ENCODE measurements around the gene DIPK1B.

DIPK1B gene

GRCh38 chr9:136739509-136739908 is 27.1 kb downstream of the DIPK1B start:
- no peak for DNase-seq (ENCODE audit: low read depth)

DNA sequence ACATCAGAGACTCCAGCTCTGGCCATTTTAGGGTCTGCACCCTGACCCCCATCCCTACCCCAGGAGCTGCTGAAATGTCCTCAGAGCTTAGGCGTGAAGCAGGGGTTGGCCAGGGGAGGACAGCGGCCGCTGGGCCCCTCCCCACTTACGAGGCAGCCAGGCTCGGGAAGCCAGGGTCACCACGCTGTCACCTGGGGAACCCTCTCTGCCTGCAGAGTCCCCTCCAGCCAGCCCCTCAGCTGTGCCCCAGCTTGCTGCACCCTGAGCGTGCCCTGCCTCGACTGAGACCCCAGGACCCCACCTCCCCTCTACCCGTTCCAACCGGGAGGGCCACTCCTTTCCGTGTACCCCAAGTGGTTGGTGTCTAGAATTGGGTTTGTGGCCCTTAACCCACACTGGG is 27.7 kb downstream of the DIPK1B start:
- DNase-seq (ENCODE audit: low read depth), result no peak

GRCh38 chr9:136740491-136740890 is 28.1 kb downstream of the DIPK1B start:
- no peak for DNase-seq (ENCODE audit: low read depth)

DNA sequence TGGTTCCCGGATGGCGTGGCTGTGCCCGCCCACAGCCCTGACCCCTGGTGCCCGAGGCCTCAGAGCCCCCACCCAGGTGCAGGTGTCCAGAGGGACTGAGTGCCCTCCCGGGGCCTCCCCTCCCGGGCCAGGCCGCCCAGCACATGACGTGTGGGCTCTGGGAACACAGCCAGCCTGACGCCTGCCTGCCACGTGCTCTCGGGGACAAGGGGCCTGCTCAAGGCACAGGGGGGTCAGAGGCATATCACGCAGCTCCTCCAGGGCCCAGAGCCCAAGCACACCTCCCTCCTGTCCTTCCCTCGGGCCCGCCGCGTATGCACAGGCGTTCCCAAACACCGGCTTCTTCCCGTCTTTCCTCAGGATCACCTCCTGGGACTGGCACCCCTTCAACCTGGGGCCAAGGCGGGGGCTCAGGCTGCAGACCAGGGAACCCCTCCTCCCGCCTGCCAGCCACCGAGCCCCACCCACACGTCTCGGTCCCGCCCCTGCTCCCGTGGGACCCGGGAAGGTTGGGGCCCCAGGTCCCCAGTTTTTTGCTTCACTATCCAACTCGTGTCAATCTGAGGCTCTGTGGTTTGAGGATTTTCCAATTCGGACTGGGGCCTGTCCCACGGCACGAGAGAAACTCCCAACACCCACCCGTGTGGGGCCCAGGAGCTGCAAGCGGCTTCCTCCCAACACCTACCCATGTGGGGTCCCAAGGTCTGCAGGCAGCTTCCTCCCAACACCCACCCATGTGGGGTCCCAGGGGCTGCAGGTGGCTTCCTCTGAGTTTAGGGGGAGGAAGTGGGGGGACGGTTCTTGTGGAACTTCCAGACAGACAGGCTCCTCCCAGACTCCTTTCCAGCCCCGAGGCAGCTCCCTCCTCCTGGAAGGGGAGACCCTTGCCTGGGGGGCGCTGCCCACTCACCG is 28.9 kb downstream of the DIPK1B start:
- no peak for DNase-seq (ENCODE audit: low read depth)

DNA sequence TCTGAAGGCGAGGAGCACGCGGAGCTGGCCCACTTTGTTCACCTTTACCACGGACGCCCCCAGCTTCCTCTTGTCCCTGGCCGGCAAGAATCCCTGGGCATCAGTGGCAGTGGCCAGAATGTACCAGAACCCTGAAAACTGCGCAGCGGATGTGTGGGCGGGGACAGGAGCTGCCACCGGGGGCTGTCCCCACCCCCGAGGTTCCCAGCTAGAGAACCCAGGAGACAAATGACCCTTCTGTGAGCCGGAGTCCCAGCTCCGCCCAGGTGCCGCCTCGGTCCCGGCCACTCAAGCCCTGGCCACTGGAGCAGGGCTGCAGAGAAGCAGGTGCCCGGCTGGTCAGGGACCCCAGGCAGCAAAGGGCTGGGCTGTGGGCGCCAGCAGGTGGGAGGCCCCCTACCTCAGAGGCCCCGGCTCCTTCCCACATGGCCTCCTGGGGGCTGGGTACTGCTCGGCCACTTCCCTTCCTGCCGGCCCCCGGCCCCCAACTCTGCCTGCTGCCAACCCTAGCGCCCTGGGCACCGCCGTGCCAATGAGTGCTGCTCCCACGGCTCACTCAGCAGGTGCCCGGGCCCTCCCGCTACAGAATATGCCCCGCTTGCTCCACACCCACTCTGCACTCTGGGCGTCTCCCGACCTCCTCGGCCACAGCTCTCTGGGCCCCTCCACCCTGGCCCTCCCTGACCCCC is 29.7 kb downstream of the DIPK1B start:
- DNase-seq (ENCODE audit: low read depth), result no peak

DNA sequence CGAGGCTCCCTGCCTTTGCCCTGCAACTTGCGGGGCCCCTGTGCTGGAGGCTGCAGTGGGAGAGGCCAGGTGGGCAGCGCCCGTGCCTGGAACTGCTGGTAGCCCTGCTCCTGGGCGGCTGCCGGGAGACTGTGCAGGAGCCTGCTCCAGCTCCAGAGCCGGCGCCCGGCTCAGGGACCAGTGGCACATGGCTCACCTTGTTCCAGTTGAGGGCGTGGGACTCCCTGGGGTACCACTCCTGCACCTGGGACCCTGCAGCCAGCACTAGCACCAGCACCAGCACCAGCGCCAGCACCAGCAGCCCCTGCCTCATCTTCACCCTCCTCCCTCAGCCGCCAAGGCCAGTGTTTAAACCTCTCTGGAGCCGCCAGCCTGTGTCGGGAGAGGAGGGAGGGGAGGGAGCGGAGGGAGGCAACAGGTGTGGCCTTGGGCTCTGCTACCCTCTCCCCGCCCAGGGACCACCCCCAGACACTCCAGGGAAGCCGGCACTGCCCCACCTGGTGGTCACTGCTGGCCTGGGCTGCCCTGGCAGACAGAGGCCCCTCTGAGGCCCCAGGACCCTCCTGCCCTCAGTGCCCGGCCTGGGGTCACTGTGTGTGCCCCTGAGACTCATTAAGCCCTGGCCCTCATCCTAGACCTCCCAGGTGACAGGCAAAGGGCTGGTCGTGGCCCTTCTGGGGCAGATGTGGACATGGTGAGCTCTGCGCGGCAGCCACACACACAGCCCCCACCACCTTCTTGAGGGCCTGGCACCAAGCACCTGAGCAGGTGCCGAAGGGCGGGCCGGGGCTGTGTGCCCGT is 30.4 kb downstream of the DIPK1B start, which contains the start of gene LCN10:
LCN10 (minus strand) TSS at position 350 of the 801 bp plus-strand sequence; CDS start at position 313, 37 bp downstream.
- DNase-seq (ENCODE audit: low read depth), result no peak

- no peak for DNase-seq (ENCODE audit: low read depth)
Observed at GRCh38 chr9:136743639-136744211, 31.4 kb downstream of the DIPK1B start.

- DNase-seq (ENCODE audit: low read depth), result no peak
Observed at GRCh38 chr9:136744773-136745172, 32.4 kb downstream of the DIPK1B start.

DNA sequence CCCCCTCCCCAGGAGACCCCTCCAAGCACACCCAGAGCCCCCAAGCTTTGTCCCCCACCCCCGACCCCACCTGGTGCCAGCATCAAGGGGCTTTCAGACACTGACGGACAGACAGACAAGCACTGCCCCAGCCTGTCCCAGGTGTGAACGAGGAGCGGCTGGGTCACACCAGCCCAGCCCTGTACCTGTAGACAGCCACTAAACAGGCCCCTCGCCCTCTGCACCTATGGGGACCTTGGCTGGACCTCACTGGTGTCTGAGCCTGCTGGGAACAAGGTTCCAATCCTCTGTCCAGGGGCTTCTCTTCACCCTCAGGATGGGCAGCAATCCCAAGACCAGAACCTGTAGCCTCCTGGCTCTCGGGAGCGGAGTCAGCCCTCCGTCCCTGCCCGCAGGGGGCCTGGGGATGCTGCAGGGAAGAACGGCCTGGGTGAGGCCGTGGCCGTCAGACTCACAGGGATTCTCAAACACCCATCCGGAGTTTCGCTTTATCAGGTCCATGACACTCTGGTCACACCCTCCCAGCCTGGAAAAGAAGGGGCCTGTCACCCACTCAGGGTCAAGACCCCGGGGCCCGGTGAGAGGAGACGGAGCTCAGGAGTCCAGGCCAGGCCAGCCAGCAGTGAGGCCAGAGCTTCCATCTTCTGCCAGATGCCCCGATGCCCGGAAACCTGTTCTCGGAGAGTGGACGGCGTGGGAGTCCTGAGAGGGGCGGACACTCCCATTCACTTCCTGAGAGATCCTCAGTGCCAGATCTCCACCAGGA is 33.2 kb downstream of the DIPK1B start:
- DNase-seq (ENCODE audit: low read depth), result no peak

DNA sequence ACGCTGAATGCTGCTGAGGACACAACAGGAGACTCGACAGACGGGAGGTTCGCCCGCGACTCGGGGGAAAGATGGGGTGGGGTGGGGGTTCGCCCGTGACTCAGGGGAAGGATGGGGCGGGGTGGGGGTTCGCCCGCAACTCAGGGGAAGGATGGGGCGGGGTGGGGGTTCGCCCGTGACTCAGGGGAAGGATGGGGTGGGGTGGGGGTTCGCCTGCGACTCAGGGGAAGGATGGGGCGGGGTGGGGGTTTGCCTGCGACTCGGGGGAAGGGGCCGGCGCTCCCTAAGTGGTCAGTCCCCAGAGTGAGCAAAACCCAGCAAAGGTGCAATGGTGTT is 33.8 kb downstream of the DIPK1B start:
- no peak for DNase-seq (ENCODE audit: low read depth)

DNA sequence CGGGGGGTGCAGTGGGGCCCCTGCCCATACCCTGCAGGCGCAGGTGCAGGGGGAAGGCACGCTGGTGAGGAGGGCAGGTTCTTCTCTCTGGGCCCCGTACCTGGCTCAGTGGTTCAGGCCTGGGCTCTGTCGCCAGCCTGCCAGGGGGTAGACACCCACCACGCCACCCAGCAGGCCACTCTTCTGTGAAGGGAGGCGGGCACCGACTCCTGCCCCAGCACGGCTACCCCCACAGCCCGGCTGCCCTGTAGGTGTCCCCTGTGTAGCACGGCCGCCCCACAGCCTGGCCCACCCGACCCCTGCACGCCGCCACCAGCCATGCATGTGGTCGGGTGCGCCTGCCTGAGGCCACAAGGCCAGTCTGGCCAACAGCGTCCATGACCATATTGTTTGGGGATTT is 34.2 kb downstream of the DIPK1B start:
- no peak for DNase-seq (ENCODE audit: low read depth)

DNA sequence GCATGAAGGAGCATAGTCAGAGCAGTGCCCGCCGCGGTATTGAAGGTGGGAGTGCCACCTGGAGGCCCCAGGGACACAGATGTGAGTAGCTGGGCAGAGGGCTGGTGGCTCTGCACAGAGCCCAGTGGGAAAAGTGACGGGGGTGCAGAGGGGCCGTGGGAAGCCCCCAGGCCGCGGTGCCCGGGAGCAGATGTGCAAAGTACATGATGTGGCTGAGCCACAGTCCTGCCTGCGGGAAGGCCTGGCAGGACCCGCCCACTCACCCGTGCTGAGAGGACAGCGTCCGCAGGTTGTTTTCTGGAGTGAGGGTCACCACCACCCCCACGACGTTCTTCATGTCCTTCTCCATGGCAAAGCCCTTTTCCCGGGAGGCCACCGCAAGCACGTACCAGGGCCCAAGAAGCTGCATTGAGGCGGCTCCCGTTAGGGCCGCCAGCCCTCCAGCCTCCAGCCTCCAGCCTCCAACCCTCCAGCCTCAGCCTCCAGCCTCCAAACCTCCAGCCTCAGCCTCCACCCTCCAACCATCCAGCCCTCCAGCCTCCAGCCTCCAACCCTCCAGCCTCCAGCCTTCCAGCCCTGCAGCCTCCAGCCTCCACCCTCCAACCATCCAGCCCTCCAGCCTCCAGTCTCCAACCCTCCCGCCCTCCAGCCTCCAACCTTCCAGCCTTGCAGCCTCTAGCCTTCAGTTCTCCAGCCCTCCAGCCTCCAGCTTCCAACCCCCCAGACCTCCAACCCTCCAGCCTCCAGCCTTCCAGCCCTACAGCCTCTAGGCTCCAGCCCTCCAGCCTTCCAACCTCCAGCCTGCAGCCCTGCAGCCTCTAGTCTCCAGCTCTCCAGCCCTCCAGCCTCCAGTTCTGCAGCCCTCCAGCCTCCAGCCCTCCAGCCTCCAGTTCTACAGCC is 35.0 kb downstream of the DIPK1B start:
- no peak for DNase-seq (ENCODE audit: low read depth)

- no peak for DNase-seq (ENCODE audit: low read depth)
Observed at GRCh38 chr9:136748201-136748600, 35.8 kb downstream of the DIPK1B start, which contains the start of gene LCN6. Gene LCN6 (minus strand): TSS chr9:136748525. CDS start chr9:136748483, 42 bp downstream.

- DNase-seq (ENCODE audit: low read depth), result no peak
Observed at GRCh38 chr9:136748666-136749611, 36.6 kb downstream of the DIPK1B start.

GRCh38 chr9:136750526-136750925 is 38.2 kb downstream of the DIPK1B start:
- DNase-seq (ENCODE audit: low read depth), result no peak

DNA sequence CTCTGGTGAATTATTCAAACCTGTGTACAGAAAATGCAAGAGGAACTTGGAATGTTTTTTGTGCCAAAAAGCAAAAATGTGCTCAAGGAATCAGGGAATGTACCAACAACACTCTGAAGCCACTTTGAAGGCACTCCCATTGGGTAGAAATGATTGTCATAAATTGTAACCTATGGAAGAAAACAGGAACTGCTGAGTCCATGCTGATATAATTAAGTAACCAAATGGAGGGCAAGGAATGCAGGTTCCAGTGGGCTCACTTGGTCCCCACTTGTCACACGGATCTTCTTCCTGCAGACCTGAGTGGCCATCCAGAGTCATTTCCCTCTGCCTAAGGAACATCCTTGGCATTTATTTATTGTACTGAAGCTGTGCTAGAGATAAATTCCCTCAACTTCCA is 38.9 kb downstream of the DIPK1B start:
- no peak for DNase-seq (ENCODE audit: low read depth)

- DNase-seq (ENCODE audit: low read depth), result no peak
Observed at GRCh38 chr9:136751814-136752213, 39.4 kb downstream of the DIPK1B start.

- no peak for DNase-seq (ENCODE audit: low read depth)
Observed at GRCh38 chr9:136753371-136754058, 41.1 kb downstream of the DIPK1B start.

Data from HS-5 (cell line).